ENCODE results near the gene ETS2.

GRCh38 chr21:38830671-38831525 is 25.2 kb downstream of the ETS2 start:
- TF ChIP-seq CTCF (IDR thresholded peaks at IDR 0.05; ENCODE audit: insufficient read depth, low read length) = no peak
- TF ChIP-seq POLR2AphosphoS5 (IDR thresholded peaks at IDR 0.05; ENCODE audit: low read depth) = no peak
- no peak for TF ChIP-seq REST (IDR thresholded peaks at IDR 0.05; ENCODE audit: insufficient replicate concordance, low read depth)
- no peak for TF ChIP-seq SPI1 (IDR thresholded peaks at IDR 0.05; ENCODE audit: borderline replicate concordance, low read depth)
